ENCODE results near the gene STPG3. TPM values are rescaled to one million over a fixed set of nuclear protein-coding genes. Genes with fewer than 3 reads are reported as not detected.

The STPG3 gene
- polyA plus RNA-seq, 1 of the 3 experiments (the other 2 are of a cell fraction) = not detected

DNA sequence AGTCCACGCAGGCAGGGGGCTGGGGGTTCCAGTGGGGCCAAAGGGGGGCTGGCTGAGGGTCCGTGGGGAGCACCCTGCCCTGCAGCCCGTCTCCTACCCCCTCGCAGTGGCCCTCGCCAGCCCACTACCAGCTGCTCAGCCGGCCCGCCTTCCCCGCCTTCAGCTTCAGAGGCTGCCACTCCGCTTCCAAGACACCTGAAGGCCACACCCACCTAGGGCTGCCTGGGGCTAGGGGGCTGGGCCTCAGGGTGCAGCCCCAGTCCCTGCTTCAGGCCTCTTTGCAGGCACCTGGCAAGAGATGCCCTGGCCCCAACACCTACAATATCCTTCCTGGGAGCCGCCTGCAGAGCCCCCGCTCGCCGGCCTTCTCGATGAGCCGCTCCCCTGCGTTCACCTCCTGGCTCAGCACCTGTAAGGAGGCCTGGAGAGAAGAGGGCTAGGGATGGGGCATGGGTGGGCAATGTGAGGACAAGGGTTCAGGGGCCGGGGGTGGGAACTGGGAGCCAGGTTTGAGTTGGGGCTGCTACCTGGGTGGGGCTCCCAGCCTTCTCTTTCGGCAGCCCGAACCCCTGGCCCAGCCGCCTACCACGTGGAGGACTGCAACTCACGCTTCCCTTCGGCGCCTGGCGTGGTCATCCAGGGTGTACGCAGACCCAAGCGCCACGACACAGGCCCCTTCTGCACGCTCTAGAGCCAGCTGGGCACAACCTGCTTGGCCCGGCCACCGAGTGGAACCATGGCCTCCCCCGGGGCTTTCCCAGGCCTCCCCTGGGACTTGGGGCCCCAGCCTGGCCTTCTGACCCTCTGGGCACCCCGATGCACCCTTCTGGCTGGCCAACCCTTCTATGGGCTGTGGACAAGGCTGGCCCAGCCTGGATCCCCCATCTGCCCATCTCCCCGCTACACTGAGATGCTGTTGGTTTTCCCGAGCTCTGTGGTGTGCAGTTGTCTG lies 1.7 kb downstream of the STPG3 start:
- Histone ChIP-seq H3K9me3 (no peaks in the 10 kb centered on the region), H3K9me2 (no peaks in the 10 kb centered on the region), H3K27me3 (ENCODE audit: insufficient read depth) (no peaks in the 10 kb centered on the region), H2AFZ (ENCODE audit: low read depth) (no peak overlapping the region), H3F3A (replicated peaks; ENCODE audit: insufficient read depth) (no peaks in the 10 kb centered on the region), H3K79me2 (ENCODE audit: insufficient read depth) (peaks cover 25% of the 10 kb centered on the region), H3K4me3 (ENCODE audit: low read depth in 2 of 2, low read length in 1 of 2) (no peak overlapping the region), H3K9ac (no peak overlapping the region), H3K36me3 (replicated peaks in 1 of 2; ENCODE audit: control insufficient read depth in 1 of 2, insufficient read depth in 2 of 2, low read length in 1 of 2) (peaks cover 0 to 7% of the 10 kb centered on the region in 2 experiments), H3K4me1 (ENCODE audit: control insufficient read depth in 1 of 2, insufficient read depth in 2 of 2, low read depth in 1 of 2, low read length in 1 of 2) (peaks cover 0 to 26% of the 10 kb centered on the region in 2 experiments; a peak in 1 of 4 replicates), H4K20me1 (ENCODE audit: insufficient read depth) (peaks cover 12% of the 10 kb centered on the region; the same call in 1 of the 2 replicates), H3K4me2 (no peak overlapping the region), H3K27ac (ENCODE audit: low read depth in 2 of 2, low read length in 1 of 2) (no peak overlapping the region)
- ChIA-PET POLR2A (interaction anchor here (0.9 to 6.6 kb wide), 3 partner anchors 8 to 16 kb away, joined by 3 to 83 read pairs (median 3); partner anchors contain the start of gene TUBB4B), CTCF (interaction anchor here (0.8 to 8.2 kb wide), 6 partner anchors 12 to 326 kb away, joined by 3 to 38 read pairs (median 5); partner anchors contain the start of genes DPH7, RNF224 and TUBB4B)
- 96% methylated on average over 30 of the region's 35 CpGs for WGBS (ENCODE audit: low lambda C conversion rate)
- TF ChIP-seq SIN3A (IDR thresholded peaks at IDR 0.05; ENCODE audit: borderline replicate concordance, low read depth, low read length) (no peak), MEF2A (IDR thresholded peaks at IDR 0.05; ENCODE audit: borderline replicate concordance, low read depth) (no peak), GABPA (IDR thresholded peaks at IDR 0.05; ENCODE audit: low read depth) (no peak), EP300 (IDR thresholded peaks at IDR 0.05; ENCODE audit: borderline replicate concordance in 1 of 2, low read depth in 1 of 2, low read length in 1 of 2) (no peak), RCOR1 (IDR thresholded peaks at IDR 0.05; ENCODE audit: low read length) (no peak), CHD2 (IDR thresholded peaks at IDR 0.05; ENCODE audit: low read length, partially characterized antibody) (no peak), NRF1 (IDR thresholded peaks at IDR 0.05; ENCODE audit: low read depth, low read length) (no peak), NFIC (IDR thresholded peaks at IDR 0.05; ENCODE audit: borderline replicate concordance) (no peak), EZH2phosphoT487 (IDR thresholded peaks at IDR 0.05; ENCODE audit: borderline replicate concordance, low read depth) (no peak), USF2 (IDR thresholded peaks at IDR 0.05; ENCODE audit: borderline replicate concordance, low read depth, low read length) (no peak), GATA2 (CRISPR knock-in tag; IDR thresholded peaks at IDR 0.05) (no peak), FOXM1 (IDR thresholded peaks at IDR 0.05; ENCODE audit: low read depth) (no peak)
- TF ChIP-seq, protein P1, sequence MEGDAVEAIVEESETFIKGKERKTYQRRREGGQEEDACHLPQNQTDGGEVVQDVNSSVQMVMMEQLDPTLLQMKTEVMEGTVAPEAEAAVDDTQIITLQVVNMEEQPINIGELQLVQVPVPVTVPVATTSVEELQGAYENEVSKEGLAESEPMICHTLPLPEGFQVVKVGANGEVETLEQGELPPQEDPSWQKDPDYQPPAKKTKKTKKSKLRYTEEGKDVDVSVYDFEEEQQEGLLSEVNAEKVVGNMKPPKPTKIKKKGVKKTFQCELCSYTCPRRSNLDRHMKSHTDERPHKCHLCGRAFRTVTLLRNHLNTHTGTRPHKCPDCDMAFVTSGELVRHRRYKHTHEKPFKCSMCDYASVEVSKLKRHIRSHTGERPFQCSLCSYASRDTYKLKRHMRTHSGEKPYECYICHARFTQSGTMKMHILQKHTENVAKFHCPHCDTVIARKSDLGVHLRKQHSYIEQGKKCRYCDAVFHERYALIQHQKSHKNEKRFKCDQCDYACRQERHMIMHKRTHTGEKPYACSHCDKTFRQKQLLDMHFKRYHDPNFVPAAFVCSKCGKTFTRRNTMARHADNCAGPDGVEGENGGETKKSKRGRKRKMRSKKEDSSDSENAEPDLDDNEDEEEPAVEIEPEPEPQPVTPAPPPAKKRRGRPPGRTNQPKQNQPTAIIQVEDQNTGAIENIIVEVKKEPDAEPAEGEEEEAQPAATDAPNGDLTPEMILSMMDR (IDR thresholded peaks at IDR 0.05) = no peak
- TF ChIP-seq, protein P2, sequence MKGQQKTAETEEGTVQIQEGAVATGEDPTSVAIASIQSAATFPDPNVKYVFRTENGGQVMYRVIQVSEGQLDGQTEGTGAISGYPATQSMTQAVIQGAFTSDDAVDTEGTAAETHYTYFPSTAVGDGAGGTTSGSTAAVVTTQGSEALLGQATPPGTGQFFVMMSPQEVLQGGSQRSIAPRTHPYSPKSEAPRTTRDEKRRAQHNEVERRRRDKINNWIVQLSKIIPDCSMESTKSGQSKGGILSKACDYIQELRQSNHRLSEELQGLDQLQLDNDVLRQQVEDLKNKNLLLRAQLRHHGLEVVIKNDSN (IDR thresholded peaks at IDR 0.05; ENCODE audit: borderline replicate concordance, low read depth) = no peak
- DNase-seq = no peak

All from SK-N-SH (cell line).